GM12878 (cell line): ENCODE measurements around the gene FBN3. TPM values are rescaled to one million over a fixed set of nuclear protein-coding genes. Genes with fewer than 3 reads are reported as not detected.

Experiments used
- ATAC-seq: fragments of 200-7000 bp; cut with Tn5 transposase; 3 replicates; pipeline ENCODE4 v1.9.1; 2020; ENCODE audit warnings: mild to moderate bottlenecking, moderate library complexity
- BruUV-seq: library from RNA; stranded (reverse); fragments of 400-500 nt; replicated peaks from 2 replicates; lab custom pipeline; 2021; lab: Mats Ljungman, UMichigan
- CTCF ChIA-PET: fragments of 300-600 bp; sonication (Branson Sonifier 250); formaldehyde crosslinking; extraction: SDS; loops from one replicate; lab custom pipeline; 2021; ENCODE audit warnings: inconsistent platforms; lab: Yijun Ruan, JAX
- POLR2A ChIA-PET: fragments of 350-600 bp; formaldehyde crosslinking; extraction: SDS; loops from one replicate; lab custom pipeline; 2021; ENCODE audit warnings: inconsistent platforms; lab: Charles Lee
- RAD21 ChIA-PET: fragments of 300-600 bp; sonication (Branson Sonifier 250); formaldehyde crosslinking; loops from one replicate; lab custom pipeline; 2023; ENCODE audit warnings: antibody characterized with exemption; ENCODE audit not compliant: unreplicated experiment; lab: Charles Lee
- SMC1A ChIA-PET: fragments of 300-600 bp; sonication (Branson Sonifier 250); formaldehyde crosslinking; loops from one replicate; lab custom pipeline; 2023; ENCODE audit not compliant: unreplicated experiment, uncharacterized antibody; lab: Charles Lee
- DNase-seq: peaks from one replicate; pipeline ENCODE4 v3.0.0-alpha.2; 2011; ENCODE audit warnings: low read depth, low spot score
- FAIRE-seq: peaks from 3 replicates; lab custom pipeline; 2011; peaks lifted over from hg19 to GRCh38; lab: Jason Lieb, UNC
- H2AFZ ChIP-seq: 2 replicates; pipeline ENCODE4 v1.6.0; 2011; ENCODE audit warnings: low read depth, low read length, control low read depth; ENCODE audit not compliant: control insufficient read depth
- H3K27ac ChIP-seq: 2 replicates; pipeline ENCODE4 v1.5.1; 2011; ENCODE audit warnings: control low read depth; ENCODE audit not compliant: control insufficient read depth, insufficient read depth
- H3K27me3 ChIP-seq, 2 experiments: replicated peaks in 1 of 2; 2 replicates each; pipeline versions ENCODE4 v1.6.0 to v1.6.1; 2011; ENCODE audit warnings: low read length in 1 of 2; ENCODE audit not compliant: control insufficient read depth in 2 of 2, insufficient read depth in 2 of 2
- H3K36me3 ChIP-seq, 2 experiments: 2 replicates each; pipeline ENCODE4 v1.5.1; 2011; ENCODE audit warnings: low read length in 1 of 2; ENCODE audit not compliant: control insufficient read depth in 2 of 2, insufficient read depth in 2 of 2
- H3K4me1 ChIP-seq: 2 replicates; pipeline ENCODE4 v1.6.1; 2011; ENCODE audit warnings: mild to moderate bottlenecking, low read length, moderate library complexity, mixed read lengths; ENCODE audit not compliant: control insufficient read depth, insufficient read depth
- H3K4me2 ChIP-seq: 2 replicates; pipeline ENCODE4 v1.6.0; 2011; ENCODE audit warnings: control low read depth; ENCODE audit not compliant: control insufficient read depth, insufficient read depth
- H3K4me3 ChIP-seq: fragments of 200-600 bp; sonication (generic); 2 replicates; pipeline ENCODE4 v1.5.1; 2016
- H3K79me2 ChIP-seq: 2 replicates; pipeline ENCODE4 v1.6.0; 2011; ENCODE audit warnings: low read length; ENCODE audit not compliant: control insufficient read depth, insufficient read depth
- H3K9ac ChIP-seq: 2 replicates; pipeline ENCODE4 v1.8.0; 2011; ENCODE audit warnings: low read length, control low read depth, mixed read lengths; ENCODE audit not compliant: control insufficient read depth, insufficient read depth
- H3K9me3 ChIP-seq: replicated peaks from 3 replicates; pipeline ENCODE4 v1.5.1; 2011; ENCODE audit warnings: mild to moderate bottlenecking, low read length; ENCODE audit not compliant: control insufficient read depth, insufficient read depth
- H4K20me1 ChIP-seq: 2 replicates; pipeline ENCODE4 v1.6.0; 2011; ENCODE audit not compliant: control insufficient read depth, insufficient read depth
- ATF7 ChIP-seq: fragments of 450-650 bp; IDR thresholded peaks from 2 replicates; pipeline ENCODE4 v1.6.1; 2016; ENCODE audit warnings: low read depth, mild to moderate bottlenecking
- CEBPB ChIP-seq, 2 experiments: fragments of 150-350 bp in 1 of 2; IDR thresholded peaks; 2 replicates each; pipeline ENCODE4 v1.6.1; 2012 to 2014; ENCODE audit warnings: low read depth in 2 of 2, low read length in 2 of 2, borderline replicate concordance in 1 of 2, inconsistent platforms in 1 of 2
- HSF1 ChIP-seq: fragments of 150-350 bp; IDR thresholded peaks from 2 replicates; pipeline ENCODE4 v1.6.1; 2014; ENCODE audit warnings: mild to moderate bottlenecking, low read depth, low read length
- JUNB ChIP-seq: IDR thresholded peaks from 2 replicates; pipeline ENCODE4 v1.6.1; 2016; ENCODE audit warnings: antibody characterized with exemption, mild to moderate bottlenecking
- KDM1A ChIP-seq: fragments of 200-600 bp; sonication (generic); IDR thresholded peaks from 2 replicates; pipeline ENCODE4 v1.6.1; 2016; ENCODE audit warnings: borderline replicate concordance
- SIN3A ChIP-seq: IDR thresholded peaks from 2 replicates; pipeline ENCODE4 v1.6.1; 2012; ENCODE audit warnings: low read depth, low read length, improper control_type of control experiment
- TBL1XR1 ChIP-seq: IDR thresholded peaks from 2 replicates; pipeline ENCODE4 v1.6.1; 2012; ENCODE audit warnings: low read depth, low read length, improper control_type of control experiment
- TCF7 ChIP-seq: IDR thresholded peaks from 2 replicates; pipeline ENCODE4 v1.6.1; 2014; ENCODE audit warnings: antibody characterized with exemption, borderline replicate concordance
- ZBTB4 ChIP-seq: fragments of 450-650 bp; formaldehyde crosslinking; IDR thresholded peaks from 2 replicates; pipeline ENCODE4 v1.4.0; 2022; ENCODE audit warnings: mild to moderate bottlenecking, moderate library complexity
- ZNF592 ChIP-seq: fragments of 450-650 bp; IDR thresholded peaks from 2 replicates; pipeline ENCODE4 v1.6.1; 2017; ENCODE audit warnings: mild to moderate bottlenecking, moderate library complexity
- WGBS: methylation state at CpG from one replicate; pipeline ENCODE4 v1.1.6; 2016; ENCODE audit warnings: low lambda C conversion rate; ENCODE audit not compliant: insufficient replicate concordance, insufficient coverage; ENCODE audit errors: missing lambda C conversion rate; 5-methylcytosine and 5-hydroxymethylcytosine counted together
- in situ Hi-C: fragments of 300-500 bp; cut with MboI; formaldehyde crosslinking; loops from 9 replicates; pipeline ENCODE4 v1.14.3; 2018; ENCODE audit warnings: mixed read lengths
- intact Hi-C: fragments of 100-400 bp; cut with micrococcal nuclease; formaldehyde crosslinking; loops from one replicate; pipeline ENCODE4 v1.14.2; 2022; ENCODE audit not compliant: unreplicated experiment
- polyA plus RNA-seq, 11 experiments: library from polyadenylated mRNA; depleted of rRNA in 4 of 11; unstranded in 6 of 11; stranded (reverse) in 5 of 11; fragments of >200 nt; fragmentation: Nextera tagmentation in 4 of 11; fragmentation: Illumina TruSeq in 1 of 11; extraction: Ambion mirVana in 4 of 11; extraction: Trizol in 1 of 11; gene quantifications; 1 replicate in 1 of 11; 2 replicates in 10 of 11; pipeline versions ENCODE4 v1.2.1 to v1.2.3, GENCODE V29; 2011 to 2016; ENCODE audit warnings: inconsistent platforms in 2 of 11, missing spikeins in 2 of 11, low read depth in 1 of 11
- total RNA-seq, 4 experiments: library from RNA; depleted of rRNA in 3 of 4; stranded (reverse); fragments of >200 nt in 3 of 4; fragmentation: Illumina TruSeq in 1 of 4; extraction: Trizol in 1 of 4; gene quantifications; 2 replicates each; pipeline versions ENCODE4 v1.2.1 to v1.2.3, GENCODE V29; 2013 to 2021
- TF ChIP-seq, protein P1 (sequence below): IDR thresholded peaks from 2 replicates; pipeline ENCODE4 v1.6.1; 2011; ENCODE audit warnings: mild to moderate bottlenecking, low read depth, low read length, moderate library complexity; ENCODE audit not compliant: insufficient replicate concordance
- TF ChIP-seq, protein P2 (sequence below): IDR thresholded peaks from 2 replicates; pipeline ENCODE4 v1.6.1; 2012; ENCODE audit warnings: low read depth, low read length, improper control_type of control experiment

The FBN3 gene
- total and polyA plus RNA-seq, 10 of the 15 experiments (the other 5 are each of a cell fraction or from before 2014, with no cell fraction given), result 0.05 TPM; not detected in 9

DNA sequence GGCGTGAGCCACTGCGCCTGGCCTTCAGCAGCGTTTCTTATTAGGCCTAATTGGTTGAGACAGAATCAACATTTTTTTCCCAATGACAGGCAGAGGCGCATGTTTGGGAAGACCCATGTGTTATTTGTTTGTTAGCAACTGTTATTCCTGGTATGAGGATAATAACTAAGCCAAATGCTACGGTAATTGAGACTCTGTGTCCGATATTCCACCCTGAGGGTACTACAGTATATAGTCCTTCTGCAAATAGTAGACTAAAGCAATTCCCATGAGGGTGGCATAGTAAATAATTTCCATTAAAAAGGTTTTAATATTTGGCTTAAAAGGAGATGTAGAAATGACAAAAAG is 115.2 kb downstream of the FBN3 start:
- CTCF ChIA-PET, result no interaction called here
- RAD21 ChIA-PET, result no interaction called here
- POLR2A ChIA-PET, result no interaction called here
- BruUV-seq, result no TSS peak
- SMC1A ChIA-PET, result no interaction called here
- WGBS, result 59% methylated on average over 6 of the region's 6 CpGs
- Histone ChIP-seq H3K4me1 (no peaks in the 10 kb centered on the region), H2AFZ (no peak overlapping the region), H3K79me2 (no peaks in the 10 kb centered on the region), H3K4me2 (no peak overlapping the region), H3K27ac (no peak overlapping the region), H3K27me3 (no peaks in the 10 kb centered on the region; a peak in 1 of 4 replicates), H3K36me3 (no peaks in the 10 kb centered on the region), H4K20me1 (no peaks in the 10 kb centered on the region), H3K9me3 (no peaks in the 10 kb centered on the region), H3K4me3 (no peak overlapping the region), H3K9ac (no peak overlapping the region)
- ATAC-seq, result no peak
- FAIRE-seq, result no peak
- intact Hi-C loops (no loop called here), in situ Hi-C loops (no loop called here)
- no peak for DNase-seq
- TF ChIP-seq KDM1A, result no peak
- TF ChIP-seq CEBPB (IDR thresholded peaks at IDR 0.05; ENCODE audit: borderline replicate concordance in 1 of 2, low read depth in 2 of 2, low read length in 2 of 2), result no peak
- TF ChIP-seq ZNF592, result no peak
- TF ChIP-seq, protein P1, sequence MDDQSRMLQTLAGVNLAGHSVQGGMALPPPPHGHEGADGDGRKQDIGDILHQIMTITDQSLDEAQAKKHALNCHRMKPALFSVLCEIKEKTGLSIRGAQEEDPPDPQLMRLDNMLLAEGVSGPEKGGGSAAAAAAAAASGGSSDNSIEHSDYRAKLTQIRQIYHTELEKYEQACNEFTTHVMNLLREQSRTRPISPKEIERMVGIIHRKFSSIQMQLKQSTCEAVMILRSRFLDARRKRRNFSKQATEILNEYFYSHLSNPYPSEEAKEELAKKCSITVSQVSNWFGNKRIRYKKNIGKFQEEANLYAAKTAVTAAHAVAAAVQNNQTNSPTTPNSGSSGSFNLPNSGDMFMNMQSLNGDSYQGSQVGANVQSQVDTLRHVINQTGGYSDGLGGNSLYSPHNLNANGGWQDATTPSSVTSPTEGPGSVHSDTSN, result no peak
- TF ChIP-seq ZBTB4 (CRISPR knock-in tag), result no peak
- no peak for TF ChIP-seq HSF1
- no peak for TF ChIP-seq TBL1XR1
- no peak for TF ChIP-seq TCF7
- TF ChIP-seq ATF7, result no peak
- no peak for TF ChIP-seq SIN3A
- TF ChIP-seq, protein P2, sequence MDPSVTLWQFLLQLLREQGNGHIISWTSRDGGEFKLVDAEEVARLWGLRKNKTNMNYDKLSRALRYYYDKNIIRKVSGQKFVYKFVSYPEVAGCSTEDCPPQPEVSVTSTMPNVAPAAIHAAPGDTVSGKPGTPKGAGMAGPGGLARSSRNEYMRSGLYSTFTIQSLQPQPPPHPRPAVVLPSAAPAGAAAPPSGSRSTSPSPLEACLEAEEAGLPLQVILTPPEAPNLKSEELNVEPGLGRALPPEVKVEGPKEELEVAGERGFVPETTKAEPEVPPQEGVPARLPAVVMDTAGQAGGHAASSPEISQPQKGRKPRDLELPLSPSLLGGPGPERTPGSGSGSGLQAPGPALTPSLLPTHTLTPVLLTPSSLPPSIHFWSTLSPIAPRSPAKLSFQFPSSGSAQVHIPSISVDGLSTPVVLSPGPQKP, result no peak
- no peak for TF ChIP-seq JUNB
